ENCODE measurements around the gene PCDHA4.
"Not testable (repeated sequence)": the region's sequence is repeated elsewhere in the genome, so short reads cannot be mapped to it uniquely, and the experiment has no call there.

PCDHA4 gene

DNA sequence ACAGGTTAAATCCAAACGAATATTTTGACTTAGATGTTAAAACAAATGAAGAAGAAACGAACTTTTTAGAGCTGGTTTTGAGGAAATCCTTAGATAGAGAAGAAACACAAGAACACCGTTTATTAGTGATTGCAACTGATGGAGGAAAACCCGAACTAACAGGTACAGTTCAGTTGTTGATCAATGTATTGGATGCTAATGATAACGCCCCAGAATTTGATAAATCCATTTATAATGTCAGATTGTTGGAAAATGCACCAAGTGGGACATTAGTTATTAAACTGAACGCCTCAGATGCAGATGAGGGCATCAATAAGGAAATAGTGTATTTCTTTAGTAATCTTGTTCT is 15.4 kb downstream of the PCDHA4 start:
- no peak for DNase-seq

DNA sequence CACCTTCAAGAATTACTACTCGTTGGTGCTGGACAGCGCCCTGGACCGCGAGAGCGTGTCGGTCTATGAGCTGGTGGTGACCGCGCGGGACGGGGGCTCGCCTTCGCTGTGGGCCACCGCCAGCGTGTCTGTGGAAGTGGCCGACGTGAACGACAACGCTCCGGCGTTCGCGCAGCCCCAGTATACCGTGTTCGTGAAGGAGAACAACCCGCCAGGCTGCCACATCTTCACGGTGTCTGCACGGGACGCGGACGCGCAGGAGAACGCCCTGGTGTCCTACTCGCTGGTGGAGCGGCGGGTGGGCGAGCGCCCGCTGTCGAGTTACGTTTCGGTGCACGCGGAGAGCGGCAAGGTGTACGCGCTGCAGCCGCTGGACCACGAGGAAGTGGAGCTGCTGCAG is 16.1 kb downstream of the PCDHA4 start:
- not testable (repeated sequence) for DNase-seq

DNA sequence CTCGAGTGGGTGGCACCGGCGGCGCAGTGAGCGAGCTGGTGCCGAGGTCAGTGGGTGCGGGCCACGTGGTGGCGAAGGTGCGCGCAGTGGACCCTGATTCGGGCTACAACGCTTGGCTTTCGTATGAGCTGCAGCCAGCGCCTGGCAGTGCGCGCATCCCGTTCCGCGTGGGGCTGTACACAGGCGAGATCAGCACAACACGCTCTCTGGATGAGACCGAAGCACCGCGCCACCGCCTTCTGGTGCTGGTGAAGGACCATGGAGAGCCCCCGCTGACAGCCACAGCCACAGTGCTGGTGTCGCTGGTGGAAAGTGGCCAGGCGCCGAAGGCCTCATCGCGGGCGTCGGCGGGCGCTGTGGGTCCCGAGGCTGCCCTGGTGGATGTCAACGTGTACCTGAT is 16.6 kb downstream of the PCDHA4 start:
- DNase-seq: no peak

DNA sequence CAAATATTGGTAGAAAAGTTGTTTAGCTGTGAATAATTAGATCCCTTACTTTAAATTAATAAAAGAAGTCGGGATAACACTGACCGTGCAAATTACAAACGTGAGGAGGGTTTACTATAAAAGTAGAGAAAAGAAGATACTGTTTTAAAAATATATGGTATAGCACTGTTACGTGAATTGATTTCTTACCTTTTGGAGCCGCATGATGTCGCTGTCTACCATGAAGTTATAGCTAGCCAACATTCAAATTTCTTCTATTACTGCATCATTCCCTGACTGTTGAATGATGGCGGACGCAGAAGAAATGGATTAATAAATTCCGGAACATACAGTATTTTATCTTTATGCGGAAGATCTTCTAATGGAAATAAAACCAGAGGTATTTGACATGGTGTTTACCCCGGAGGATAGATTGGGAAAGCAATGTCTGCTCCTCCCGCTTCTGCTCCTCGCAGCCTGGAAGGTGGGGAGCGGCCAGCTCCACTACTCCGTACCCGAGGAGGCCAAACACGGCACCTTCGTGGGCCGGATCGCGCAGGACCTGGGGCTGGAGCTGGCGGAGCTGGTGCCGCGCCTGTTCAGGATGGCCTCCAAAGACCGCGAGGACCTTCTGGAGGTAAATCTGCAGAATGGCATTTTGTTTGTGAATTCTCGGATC is 21.0 kb downstream of the PCDHA4 start, which contains the start of gene PCDHA6:
Gene PCDHA6 (plus strand): TSS at position 257 of the 658 bp plus-strand sequence. CDS start 132 bp downstream, at position 389.
- no peak for DNase-seq

DNA sequence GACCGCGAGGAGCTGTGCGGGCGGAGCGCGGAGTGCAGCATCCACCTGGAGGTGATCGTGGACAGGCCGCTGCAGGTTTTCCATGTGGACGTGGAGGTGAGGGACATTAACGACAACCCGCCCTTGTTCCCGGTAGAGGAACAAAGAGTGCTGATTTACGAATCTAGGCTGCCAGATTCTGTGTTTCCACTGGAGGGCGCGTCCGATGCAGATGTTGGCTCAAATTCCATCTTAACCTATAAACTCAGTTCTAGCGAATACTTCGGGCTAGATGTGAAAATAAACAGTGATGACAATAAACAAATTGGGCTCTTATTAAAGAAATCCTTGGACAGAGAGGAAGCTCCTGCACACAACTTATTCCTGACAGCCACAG is 21.5 kb downstream of the PCDHA4 start:
- no peak for DNase-seq

DNA sequence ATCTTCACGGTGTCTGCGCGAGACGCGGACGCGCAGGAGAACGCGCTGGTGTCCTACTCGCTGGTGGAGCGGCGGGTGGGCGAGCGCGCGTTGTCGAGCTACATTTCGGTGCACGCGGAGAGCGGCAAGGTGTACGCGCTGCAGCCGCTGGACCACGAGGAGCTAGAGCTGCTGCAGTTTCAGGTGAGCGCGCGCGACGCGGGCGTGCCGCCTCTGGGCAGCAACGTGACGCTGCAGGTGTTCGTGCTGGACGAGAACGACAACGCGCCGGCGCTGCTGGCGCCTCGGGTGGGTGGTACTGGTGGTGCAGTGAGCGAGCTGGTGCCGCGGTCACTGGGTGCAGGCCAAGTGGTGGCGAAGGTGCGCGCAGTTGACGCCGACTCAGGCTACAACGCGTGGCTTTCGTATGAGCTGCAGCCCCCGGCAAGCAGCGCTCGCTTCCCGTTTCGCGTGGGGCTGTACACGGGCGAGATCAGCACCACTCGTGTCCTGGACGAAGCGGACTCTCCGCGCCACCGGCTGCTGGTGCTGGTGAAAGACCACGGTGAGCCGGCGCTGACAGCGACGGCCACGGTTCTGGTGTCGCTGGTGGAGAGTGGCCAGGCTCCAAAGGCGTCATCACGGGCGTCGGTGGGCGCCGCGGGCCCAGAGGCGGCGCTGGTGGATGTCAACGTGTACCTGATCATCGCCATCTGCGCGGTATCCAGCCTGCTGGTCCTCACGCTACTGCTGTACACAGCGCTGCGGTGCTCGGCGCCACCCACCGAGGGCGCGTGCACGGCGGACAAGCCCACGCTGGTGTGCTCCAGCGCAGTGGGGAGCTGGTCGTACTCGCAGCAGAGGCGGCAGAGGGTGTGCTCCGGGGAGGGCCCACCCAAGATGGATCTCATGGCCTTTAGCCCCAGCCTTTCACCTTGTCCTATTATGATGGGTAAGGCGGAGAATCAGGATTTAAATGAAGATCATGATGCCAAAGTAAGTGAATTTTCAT is 22.9 kb downstream of the PCDHA4 start:
- DNase-seq: not testable (repeated sequence)

DNA sequence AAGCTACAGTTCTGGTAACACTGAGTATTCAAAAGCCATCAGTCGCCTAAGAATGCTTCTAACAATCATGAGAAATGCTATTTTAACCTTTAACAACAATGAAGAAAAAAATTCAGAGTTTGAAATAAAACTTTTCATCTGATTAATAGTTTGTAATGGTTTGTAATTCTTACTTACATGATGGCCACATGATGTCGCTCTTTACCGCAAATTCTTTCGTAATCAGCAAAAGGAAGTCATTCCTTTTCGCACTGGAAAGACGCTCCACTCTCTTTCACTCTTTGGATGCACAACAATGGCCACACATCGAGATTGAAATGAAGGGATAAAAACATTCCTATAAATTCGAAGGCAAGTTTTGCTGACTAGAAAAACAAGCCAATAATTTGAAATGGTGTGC is 27.1 kb downstream of the PCDHA4 start, which contains the start of gene PCDHA7:
Gene PCDHA7 (plus strand): TSS at position 277 of the 400 bp plus-strand sequence. CDS start 115 bp downstream, at position 392.
- DNase-seq: no peak

DNA sequence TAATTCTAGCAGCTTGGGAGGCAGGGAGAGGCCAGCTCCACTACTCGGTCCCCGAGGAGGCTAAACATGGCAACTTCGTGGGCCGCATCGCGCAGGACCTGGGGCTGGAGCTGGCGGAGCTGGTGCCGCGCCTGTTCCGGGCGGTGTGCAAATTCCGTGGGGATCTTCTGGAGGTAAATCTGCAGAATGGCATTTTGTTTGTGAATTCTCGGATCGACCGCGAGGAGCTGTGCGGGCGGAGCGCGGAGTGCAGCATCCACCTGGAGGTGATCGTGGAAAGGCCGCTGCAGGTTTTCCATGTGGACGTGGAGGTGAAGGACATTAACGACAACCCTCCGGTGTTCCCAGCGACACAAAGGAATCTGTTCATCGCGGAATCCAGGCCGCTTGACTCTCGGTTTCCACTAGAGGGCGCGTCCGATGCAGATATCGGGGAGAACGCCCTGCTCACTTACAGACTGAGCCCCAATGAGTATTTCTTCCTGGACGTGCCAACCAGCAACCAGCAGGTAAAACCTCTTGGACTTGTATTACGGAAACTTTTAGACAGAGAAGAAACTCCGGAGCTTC is 27.7 kb downstream of the PCDHA4 start:
- not testable (repeated sequence) for DNase-seq

DNA sequence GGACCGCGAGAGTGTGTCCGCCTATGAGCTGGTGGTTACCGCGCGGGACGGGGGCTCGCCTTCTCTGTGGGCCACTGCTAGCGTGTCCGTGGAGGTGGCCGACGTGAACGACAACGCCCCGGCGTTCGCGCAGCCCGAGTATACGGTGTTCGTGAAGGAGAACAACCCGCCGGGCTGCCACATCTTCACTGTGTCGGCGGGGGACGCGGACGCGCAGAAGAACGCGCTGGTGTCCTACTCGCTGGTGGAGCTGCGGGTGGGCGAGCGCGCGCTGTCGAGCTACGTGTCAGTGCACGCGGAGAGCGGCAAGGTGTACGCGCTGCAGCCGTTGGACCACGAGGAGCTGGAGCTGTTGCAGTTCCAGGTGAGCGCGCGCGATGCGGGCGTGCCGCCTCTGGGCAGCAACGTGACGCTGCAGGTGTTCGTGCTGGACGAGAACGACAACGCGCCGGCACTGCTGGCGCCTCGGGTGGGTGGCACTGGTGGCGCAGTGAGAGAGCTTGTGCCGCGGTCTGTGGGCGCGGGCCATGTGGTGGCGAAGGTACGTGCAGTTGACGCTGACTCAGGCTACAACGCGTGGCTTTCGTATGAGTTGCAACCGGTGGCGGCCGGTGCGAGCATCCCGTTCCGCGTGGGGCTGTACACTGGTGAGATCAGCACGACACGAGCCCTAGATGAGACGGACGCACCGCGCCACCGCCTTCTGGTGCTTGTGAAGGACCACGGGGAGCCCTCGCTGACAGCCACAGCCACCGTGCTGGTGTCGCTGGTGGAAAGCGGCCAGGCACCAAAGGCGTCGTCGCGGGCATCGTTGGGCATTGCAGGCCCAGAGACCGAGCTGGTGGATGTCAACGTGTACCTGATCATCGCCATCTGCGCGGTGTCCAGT is 29.0 kb downstream of the PCDHA4 start:
- no peak for DNase-seq

DNA sequence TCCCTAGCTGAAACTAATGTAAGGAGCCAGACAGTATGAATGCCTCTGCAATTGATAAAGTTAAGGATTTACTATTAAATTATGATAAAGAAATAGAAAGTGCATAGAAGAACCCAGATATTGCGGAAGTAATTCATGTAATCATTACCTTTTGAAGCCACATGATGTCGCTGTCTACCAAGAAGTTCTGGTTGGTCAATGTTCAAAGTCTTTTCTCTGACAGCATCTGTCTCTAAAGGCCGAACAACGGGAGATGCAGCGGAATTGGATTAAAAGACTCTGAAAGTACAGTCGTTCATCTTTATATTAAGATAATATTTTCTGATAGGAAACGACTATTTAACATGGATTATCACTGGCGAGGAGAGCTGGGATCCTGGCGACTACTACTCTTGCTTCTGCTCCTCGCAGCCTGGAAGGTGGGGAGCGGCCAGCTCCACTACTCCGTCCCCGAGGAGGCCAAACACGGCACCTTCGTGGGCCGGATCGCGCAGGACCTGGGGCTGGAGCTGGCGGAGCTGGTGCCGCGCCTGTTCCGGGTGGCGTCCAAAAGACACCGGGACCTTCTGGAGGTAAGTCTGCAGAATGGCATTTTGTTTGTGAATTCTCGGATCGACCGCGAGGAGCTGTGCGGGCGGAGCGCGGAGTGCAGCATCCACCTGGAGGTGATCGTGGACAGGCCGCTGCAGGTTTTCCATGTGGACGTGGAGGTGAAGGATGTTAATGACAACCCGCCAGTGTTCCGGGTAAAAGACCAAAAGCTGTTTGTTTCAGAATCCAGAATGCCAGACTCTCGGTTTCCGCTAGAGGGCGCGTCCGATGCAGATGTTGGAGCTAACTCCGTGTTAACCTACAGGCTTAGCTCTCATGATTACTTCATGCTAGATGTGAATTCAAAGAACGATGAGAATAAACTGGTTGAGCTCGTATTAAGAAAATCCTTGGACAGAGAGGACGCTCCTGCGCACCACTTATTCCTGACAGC is 34.4 kb downstream of the PCDHA4 start, which contains the start of gene PCDHA8:
Gene PCDHA8 (plus strand): TSS at position 210 of the 985 bp plus-strand sequence. CDS start 135 bp downstream, at position 345.
- no peak for DNase-seq

DNA sequence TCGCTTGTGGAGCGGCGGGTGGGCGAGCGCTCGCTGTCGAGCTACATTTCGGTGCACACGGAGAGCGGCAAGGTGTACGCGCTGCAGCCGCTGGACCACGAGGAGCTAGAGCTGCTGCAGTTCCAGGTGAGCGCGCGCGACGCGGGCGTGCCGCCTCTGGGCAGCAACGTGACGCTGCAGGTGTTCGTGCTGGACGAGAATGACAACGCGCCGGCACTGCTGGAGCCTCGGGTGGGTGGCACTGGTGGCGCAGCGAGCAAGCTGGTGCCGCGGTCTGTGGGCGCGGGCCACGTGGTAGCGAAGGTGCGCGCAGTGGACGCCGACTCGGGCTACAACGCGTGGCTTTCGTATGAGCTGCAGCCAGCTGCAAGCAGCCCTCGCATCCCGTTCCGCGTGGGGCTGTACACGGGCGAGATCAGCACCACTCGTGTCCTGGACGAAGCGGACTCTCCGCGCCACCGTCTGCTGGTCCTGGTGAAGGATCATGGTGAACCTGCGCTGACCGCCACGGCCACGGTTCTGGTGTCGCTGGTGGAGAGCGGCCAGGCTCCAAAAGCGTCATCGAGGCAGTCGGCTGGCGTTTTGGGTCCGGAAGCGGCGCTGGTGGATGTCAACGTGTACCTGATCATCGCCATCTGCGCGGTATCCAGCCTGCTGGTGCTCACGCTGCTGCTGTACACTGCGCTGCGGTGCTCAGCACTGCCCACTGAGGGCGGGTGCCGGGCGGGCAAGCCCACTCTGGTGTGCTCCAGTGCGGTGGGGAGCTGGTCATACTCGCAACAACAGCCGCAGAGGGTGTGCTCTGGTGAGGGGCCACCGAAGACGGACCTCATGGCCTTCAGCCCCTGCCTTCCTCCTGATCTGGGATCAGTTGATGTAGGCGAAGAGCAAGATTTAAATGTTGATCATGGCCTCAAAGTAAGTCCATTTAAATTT is 36.2 kb downstream of the PCDHA4 start:
- DNase-seq: no peak

DNA sequence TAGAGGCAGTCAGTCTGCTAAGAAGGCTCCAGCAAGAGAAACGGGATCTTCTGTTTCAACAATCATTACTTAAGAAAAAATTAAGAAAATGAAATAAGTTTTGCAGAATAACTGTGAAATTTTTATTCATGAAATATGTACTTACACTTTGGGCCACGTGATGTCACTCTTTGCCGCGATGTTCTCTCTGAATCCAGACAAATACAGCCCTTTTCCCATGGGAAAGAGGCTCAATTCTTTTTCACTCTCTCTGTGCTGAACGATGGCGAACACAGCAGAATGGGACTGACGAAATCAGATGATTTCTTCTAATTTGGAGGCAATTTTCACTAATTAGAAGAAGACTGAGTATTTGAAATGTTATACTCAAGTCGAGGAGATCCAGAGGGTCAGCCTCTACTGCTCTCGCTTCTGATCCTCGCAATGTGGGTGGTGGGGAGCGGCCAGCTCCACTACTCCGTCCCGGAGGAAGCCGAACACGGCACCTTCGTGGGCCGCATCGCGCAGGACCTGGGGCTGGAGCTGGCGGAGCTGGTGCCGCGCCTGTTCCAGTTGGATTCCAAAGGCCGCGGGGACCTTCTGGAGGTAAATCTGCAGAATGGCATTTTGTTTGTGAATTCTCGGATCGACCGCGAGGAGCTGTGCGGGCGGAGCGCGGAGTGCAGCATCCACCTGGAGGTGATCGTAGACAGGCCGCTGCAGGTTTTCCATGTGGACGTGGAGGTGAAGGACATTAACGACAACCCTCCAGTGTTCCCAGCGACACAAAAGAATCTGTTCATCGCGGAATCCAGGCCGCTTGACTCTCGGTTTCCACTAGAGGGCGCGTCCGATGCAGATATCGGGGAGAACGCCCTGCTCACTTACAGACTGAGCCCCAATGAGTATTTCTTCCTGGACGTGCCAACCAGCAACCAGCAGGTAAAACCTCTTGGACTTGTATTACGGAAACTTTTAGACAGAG is 41.6 kb downstream of the PCDHA4 start, which contains the start of gene PCDHA9:
Gene PCDHA9 (plus strand): TSS at position 244 of the 964 bp plus-strand sequence. CDS start 114 bp downstream, at position 358.
- not testable (repeated sequence) for DNase-seq

DNA sequence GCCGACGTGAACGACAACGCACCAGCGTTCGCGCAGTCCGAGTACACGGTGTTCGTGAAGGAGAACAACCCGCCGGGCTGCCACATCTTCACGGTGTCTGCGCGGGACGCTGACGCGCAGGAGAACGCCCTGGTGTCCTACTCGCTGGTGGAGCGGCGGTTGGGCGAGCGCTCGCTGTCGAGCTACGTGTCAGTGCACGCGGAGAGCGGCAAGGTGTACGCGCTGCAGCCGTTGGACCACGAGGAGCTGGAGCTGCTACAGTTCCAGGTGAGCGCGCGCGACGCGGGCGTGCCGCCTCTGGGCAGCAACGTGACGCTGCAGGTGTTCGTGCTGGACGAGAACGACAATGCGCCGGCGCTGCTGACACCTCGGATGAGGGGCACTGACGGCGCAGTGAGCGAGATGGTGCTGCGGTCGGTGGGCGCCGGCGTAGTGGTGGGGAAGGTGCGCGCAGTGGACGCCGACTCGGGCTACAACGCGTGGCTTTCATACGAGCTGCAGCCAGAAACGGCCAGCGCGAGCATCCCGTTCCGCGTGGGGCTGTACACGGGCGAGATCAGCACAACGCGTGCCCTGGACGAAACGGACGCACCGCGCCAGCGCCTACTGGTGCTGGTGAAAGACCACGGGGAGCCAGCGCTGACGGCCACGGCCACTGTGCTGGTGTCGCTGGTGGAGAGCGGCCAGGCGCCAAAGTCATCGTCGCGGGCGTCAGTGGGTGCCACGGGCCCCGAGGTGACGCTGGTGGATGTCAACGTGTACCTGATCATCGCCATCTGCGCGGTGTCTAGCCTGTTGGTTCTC is 43.2 kb downstream of the PCDHA4 start:
- DNase-seq: not testable (repeated sequence)

DNA sequence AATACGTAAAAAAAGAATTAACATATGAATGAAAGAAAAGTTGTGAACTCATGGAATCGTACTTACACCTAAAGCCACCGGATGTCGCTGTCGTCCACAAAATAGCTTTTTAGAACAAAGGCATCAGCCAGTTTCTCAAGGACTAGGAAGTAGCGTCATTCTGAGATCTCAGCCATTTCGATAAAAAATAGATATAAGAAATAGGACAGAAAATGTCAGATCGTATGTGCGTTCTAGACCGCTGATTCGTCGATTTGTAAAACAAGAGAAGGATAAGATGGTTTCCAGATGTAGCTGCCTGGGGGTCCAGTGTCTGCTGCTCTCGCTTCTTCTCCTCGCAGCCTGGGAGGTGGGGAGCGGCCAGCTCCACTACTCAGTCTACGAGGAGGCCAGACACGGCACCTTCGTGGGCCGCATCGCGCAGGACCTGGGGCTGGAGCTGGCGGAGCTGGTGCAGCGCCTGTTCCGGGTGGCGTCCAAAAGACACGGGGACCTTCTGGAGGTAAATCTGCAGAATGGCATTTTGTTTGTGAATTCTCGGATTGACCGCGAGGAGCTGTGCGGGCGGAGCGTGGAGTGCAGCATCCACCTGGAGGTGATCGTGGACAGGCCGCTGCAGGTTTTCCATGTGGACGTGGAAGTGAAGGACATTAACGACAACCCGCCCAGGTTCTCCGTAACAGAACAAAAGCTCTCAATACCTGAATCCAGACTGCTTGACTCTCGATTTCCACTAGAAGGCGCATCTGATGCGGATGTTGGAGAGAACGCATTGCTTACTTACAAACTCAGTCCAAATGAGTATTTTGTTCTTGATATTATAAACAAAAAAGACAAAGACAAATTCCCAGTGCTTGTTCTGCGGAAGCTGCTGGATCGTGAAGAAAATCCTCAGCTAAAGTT is 49.2 kb downstream of the PCDHA4 start, which contains the start of gene PCDHA10:
Gene PCDHA10 (plus strand): TSS at position 126 of the 903 bp plus-strand sequence. CDS start 152 bp downstream, at position 278.
- no peak for DNase-seq

DNA sequence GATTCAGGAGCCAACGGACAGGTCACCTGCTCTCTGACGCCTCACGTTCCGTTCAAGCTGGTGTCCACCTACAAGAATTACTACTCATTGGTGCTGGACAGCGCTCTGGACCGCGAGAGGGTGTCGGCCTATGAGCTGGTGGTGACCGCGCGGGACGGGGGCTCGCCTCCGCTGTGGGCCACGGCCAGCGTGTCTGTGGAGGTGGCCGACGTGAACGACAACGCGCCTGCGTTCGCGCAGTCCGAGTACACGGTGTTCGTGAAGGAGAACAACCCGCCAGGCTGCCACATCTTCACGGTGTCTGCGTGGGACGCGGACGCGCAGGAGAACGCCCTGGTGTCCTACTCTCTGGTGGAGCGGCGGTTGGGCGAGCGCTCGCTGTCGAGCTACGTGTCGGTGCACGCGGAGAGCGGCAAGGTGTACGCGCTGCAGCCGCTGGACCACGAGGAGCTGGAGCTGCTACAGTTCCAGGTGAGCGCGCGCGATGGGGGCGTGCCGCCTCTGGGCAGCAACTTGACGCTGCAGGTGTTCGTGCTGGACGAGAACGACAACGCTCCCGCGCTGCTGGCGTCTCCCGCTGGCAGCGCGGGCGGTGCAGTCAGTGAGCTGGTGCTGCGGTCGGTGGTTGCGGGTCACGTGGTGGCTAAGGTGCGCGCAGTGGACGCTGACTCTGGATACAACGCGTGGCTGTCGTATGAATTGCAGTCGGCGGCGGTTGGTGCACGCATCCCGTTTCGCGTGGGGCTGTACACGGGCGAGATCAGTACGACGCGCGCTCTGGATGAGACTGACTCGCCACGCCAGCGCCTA is 50.5 kb downstream of the PCDHA4 start:
- DNase-seq: no peak

DNA sequence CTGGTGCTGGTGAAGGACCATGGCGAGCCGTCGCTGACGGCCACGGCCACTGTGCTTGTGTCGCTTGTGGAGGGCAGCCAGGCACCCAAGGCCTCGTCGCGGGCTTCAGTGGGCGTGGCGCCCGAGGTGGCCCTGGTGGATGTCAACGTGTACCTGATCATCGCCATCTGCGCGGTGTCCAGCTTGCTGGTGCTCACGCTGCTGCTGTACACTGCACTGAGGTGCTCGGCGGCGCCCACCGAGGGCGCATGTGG is 51.0 kb downstream of the PCDHA4 start:
- no peak for DNase-seq

All from NCI-H1048 (cell line).